ENCODE results near the gene C1S. TPM values are rescaled to one million over a fixed set of nuclear protein-coding genes. Genes with fewer than 3 reads are reported as not detected.

Gene C1S
- total RNA-seq, 3 donors from 2014 or later (not counting 1 experiment from before 2014, with no cell fraction given), result 1.6 to 1.9 (median 1.9) TPM

- Histone ChIP-seq H3K4me3 (ENCODE audit: low read length) (no peak overlapping the region), H3K4me1 (ENCODE audit: control insufficient read depth, insufficient read depth, low read length) (peaks cover 11% of the 10 kb centered on the region), H3K36me3 (ENCODE audit: control insufficient read depth, insufficient read depth, low read length) (no peaks in the 10 kb centered on the region), H3K27ac (ENCODE audit: low read length) (no peak overlapping the region), H3K9me3 (ENCODE audit: control insufficient read depth, insufficient read depth, low read length) (no peaks in the 10 kb centered on the region), H3K27me3 (ENCODE audit: control insufficient read depth, insufficient read depth, low read length) (no peaks in the 10 kb centered on the region)
- WGBS (ENCODE audit: insufficient coverage), result 97% methylated on average over 6 of the region's 6 CpGs
- H3K4me1 Mint-ChIP-seq, result peaks cover 13 to 38% of the 10 kb centered on the region in 2 donors
- no peaks in the 10 kb centered on the region for H3K9me3 Mint-ChIP-seq
- H3K27me3 Mint-ChIP-seq (ENCODE audit: low read depth in 2 of 2), result no peaks in the 10 kb centered on the region
- no peaks in the 10 kb centered on the region for H3K36me3 Mint-ChIP-seq
- DNase-seq, result no peak
- H3K27ac Mint-ChIP-seq, result no peak overlapping the region
- intact Hi-C loops (cut with micrococcal nuclease), result loop anchor here (5.0 kb wide), 3 partner anchors 63 to 92 kb away; partner anchors contain the start of genes C1R, C1RL and PTPN6
- H3K4me3 Mint-ChIP-seq, result no peak overlapping the region
- TF ChIP-seq CTCF (IDR thresholded peaks at IDR 0.05), result no peak
- ATAC-seq, result no peak
Observed at GRCh38 chr12:7015555-7016370, 44.8 kb upstream of the C1S start.

- intact Hi-C loops (cut with micrococcal nuclease), result loop anchor here (5.0 kb wide), 3 partner anchors 65 to 90 kb away; partner anchors contain the start of genes C1R, C1RL and PTPN6
Observed at GRCh38 chr12:7016958-7017571, 43.5 kb upstream of the C1S start.

GRCh38 chr12:7017870-7018349 is 42.6 kb upstream of the C1S start:
- ATAC-seq (peak in 2 of 3 donors; percentile 0 to 1), DNase-seq (no peak)
- Histone ChIP-seq H3K9me3 (ENCODE audit: control insufficient read depth, insufficient read depth, low read length) (no peaks in the 10 kb centered on the region), H3K27me3 (ENCODE audit: control insufficient read depth, insufficient read depth, low read length) (no peaks in the 10 kb centered on the region), H3K4me3 (ENCODE audit: low read length) (peak overlapping the region; percentile 92), H3K36me3 (ENCODE audit: control insufficient read depth, insufficient read depth, low read length) (no peaks in the 10 kb centered on the region), H3K27ac (ENCODE audit: low read length) (peak overlapping the region; percentile 93), H3K4me1 (ENCODE audit: control insufficient read depth, insufficient read depth, low read length) (peaks cover 11% of the 10 kb centered on the region)
- Mint-ChIP-seq H3K27me3 (ENCODE audit: low read depth in 2 of 2) (no peaks in the 10 kb centered on the region), H3K9me3 (no peaks in the 10 kb centered on the region), H3K4me1 (peaks cover 13 to 31% of the 10 kb centered on the region in 2 donors), H3K4me3 (peak overlapping the region; percentile 87), H3K36me3 (no peaks in the 10 kb centered on the region), H3K27ac (peak overlapping the region; percentile 69 to 82)
- TF ChIP-seq CTCF (IDR thresholded peaks at IDR 0.05), result no peak
- intact Hi-C loops (cut with micrococcal nuclease), result loop anchor here (1.0 to 5.0 kb wide), 8 partner anchors 48 to 166 kb away; partner anchors contain the start of genes C1R, C1RL, EMG1 and PHB2
- WGBS (ENCODE audit: insufficient coverage), result 1% methylated on average over 25 of the region's 25 CpGs

More at GRCh38 chr12:7016958-7017571, 43.5 kb upstream of the C1S start:
- ATAC-seq (no peak), DNase-seq (no peak)
- Mint-ChIP-seq H3K27ac (peak overlapping the region; percentile 69 to 82), H3K9me3 (no peaks in the 10 kb centered on the region), H3K27me3 (ENCODE audit: low read depth in 2 of 2) (no peaks in the 10 kb centered on the region), H3K36me3 (no peaks in the 10 kb centered on the region), H3K4me1 (peaks cover 13 to 38% of the 10 kb centered on the region in 2 donors), H3K4me3 (peak overlapping the region; percentile 87)
- no peaks in the 10 kb centered on the region for H3K9me3 ChIP-seq (ENCODE audit: control insufficient read depth, insufficient read depth, low read length)
- no peaks in the 10 kb centered on the region for H3K27me3 ChIP-seq (ENCODE audit: control insufficient read depth, insufficient read depth, low read length)
- no peaks in the 10 kb centered on the region for H3K36me3 ChIP-seq (ENCODE audit: control insufficient read depth, insufficient read depth, low read length)
- H3K4me1 ChIP-seq (ENCODE audit: control insufficient read depth, insufficient read depth, low read length), result peaks cover 11% of the 10 kb centered on the region
- H3K4me3 ChIP-seq (ENCODE audit: low read length), result no peak overlapping the region
- WGBS (ENCODE audit: insufficient coverage), result 86% methylated on average over 3 of the region's 6 CpGs
- H3K27ac ChIP-seq (ENCODE audit: low read length), result no peak overlapping the region
- TF ChIP-seq CTCF (IDR thresholded peaks at IDR 0.05), result no peak
